ENCODE results near the gene ERICH4.
"Not testable (repeated sequence)": the region's sequence is repeated elsewhere in the genome, so short reads cannot be mapped to it uniquely, and the experiment has no call there.

ERICH4 gene

DNA sequence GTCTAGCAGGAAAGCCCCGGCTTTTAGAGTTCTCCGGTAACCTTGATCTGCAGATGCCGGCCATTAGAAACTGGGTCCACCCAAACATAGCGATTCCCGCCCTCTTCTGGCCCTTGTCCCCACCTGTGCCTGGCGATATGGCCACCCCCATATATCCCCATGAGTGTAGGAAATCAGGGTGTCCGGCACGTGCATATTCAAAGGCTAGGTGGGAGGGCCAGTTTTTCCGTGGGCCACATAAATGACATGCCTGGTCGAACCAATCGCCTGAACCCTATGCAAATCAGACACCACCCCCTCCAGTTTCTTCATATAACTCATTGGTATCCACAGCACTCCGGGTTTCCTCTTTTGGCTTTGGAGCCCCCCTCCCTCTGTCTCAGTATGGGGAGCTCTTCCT lies 37.4 kb downstream of the ERICH4 start:
- DNase-seq = no peak

DNA sequence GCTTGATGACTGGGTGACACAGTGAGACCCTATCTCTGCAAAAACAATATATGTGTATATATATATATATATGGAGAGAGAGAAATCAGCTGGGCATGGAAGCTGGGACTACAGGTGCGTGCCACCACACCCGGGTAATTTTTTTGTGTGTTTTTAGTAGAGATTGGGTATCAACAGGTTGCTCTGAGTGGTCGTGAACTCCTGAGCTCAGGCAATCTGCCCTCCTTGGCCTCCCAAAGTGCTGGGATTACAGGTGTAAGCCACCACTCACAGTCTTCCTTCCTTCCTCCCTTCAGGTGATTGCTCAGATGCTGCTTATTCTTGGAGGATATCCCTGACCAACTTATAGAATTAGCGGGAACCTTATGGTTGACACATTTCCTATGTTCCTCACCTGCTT lies 41.9 kb downstream of the ERICH4 start:
- no peak for DNase-seq

DNA sequence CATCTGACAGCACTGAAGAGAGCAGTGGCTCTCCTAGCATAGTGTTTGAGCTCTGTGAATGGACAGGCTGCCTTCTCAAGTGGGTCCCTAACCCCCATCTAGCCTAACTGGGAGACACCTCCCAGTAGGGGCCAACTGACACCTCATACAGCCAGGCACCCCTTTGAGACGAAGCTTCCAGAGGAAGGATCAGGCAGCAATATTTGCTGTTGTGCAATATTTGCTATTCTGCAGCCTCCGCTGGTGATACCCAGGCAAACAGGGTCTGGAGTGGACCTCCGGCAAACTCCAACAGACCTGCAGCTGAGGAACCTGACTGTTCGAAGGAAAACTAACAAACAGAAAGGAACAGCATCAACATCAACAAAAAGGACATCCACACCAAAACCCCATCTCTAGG lies 44.0 kb downstream of the ERICH4 start:
- not testable (repeated sequence) for DNase-seq

DNA sequence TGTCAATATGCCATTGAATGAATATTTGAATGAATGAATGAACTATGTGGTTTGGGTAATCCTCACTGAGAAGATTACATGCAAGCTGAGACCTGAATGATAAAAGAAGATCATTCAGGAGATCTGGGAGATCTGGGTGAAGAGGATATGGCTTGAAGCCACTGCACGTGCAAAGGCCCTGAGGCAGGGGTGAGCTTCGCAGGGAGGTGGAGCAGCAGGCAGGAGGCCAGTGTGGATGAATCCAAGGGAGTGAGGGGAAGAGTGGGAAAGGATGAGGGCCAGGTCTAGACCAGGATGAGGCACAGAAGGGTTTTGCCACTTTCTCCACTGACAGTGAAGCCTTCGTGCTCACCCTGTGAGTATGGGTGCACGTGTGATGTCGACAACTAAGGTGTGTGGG lies 49.9 kb downstream of the ERICH4 start:
- no peak for DNase-seq

All from activated CD4-positive, alpha-beta T cell treated with anti-CD3 and anti-CD28 coated beads, Interleukin-2, amount 50 U/mL, for 4 hours (primary cell).